ENCODE data around the gene ZNF248. TPM values are rescaled to one million over a fixed set of nuclear protein-coding genes. Genes with fewer than 3 reads are reported as not detected.
"Not testable (repeated sequence)": the region's sequence is repeated elsewhere in the genome, so short reads cannot be mapped to it uniquely, and the experiment has no call there.

Gene ZNF248
- total RNA-seq, 3 donors from 2014 or later (not counting 1 experiment from before 2014, with no cell fraction given): 2.8 to 6.3 (median 5.1) TPM

DNA sequence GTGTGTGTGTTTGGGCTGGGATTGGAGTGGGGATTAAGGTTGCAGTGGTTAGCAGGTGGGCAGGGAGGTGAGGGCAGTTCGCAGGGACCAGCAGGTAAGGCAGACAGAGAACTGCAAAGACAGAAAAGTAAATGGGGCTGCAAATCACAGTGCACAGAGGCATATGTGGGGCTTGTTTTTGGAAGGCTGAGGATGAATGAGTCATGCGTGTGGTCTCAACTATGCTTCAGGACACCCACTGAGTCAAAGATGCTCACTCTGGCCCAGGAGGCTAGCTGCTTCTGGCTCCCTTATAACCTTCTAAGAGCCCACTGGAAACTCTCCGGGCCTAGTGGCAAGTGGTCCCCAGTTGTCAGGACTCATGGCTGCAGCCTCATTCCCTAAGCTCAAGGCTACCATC, 118.2 kb downstream of the ZNF248 start:
- H3K27me3 ChIP-seq (ENCODE audit: control insufficient read depth, insufficient read depth, low read length): no peaks in the 10 kb centered on the region
- no peaks in the 10 kb centered on the region for H3K36me3 ChIP-seq (ENCODE audit: control insufficient read depth, insufficient read depth, low read length)
- intact Hi-C loops (cut with micrococcal nuclease): no loop called here
- H3K9me3 ChIP-seq (ENCODE audit: control insufficient read depth, insufficient read depth, low read length): peaks cover 22% of the 10 kb centered on the region
- ATAC-seq (no peak), DNase-seq (no peak)
- H3K27ac Mint-ChIP-seq: no peak overlapping the region
- no peak overlapping the region for H3K4me3 Mint-ChIP-seq
- no peak for TF ChIP-seq CTCF (IDR thresholded peaks at IDR 0.05)
- no peaks in the 10 kb centered on the region for H3K27me3 Mint-ChIP-seq (ENCODE audit: low read depth in 2 of 2)
- H3K4me3 ChIP-seq (ENCODE audit: low read length): no peak overlapping the region
- no peaks in the 10 kb centered on the region for H3K4me1 ChIP-seq (ENCODE audit: control insufficient read depth, insufficient read depth, low read length)
- H3K36me3 Mint-ChIP-seq: no peaks in the 10 kb centered on the region
- WGBS (ENCODE audit: insufficient coverage): 81% methylated on average over 3 of the region's 3 CpGs
- H3K4me1 Mint-ChIP-seq: no peaks in the 10 kb centered on the region
- H3K27ac ChIP-seq (ENCODE audit: low read length): no peak overlapping the region
- peaks cover 2 to 6% of the 10 kb centered on the region in 2 donors for H3K9me3 Mint-ChIP-seq

DNA sequence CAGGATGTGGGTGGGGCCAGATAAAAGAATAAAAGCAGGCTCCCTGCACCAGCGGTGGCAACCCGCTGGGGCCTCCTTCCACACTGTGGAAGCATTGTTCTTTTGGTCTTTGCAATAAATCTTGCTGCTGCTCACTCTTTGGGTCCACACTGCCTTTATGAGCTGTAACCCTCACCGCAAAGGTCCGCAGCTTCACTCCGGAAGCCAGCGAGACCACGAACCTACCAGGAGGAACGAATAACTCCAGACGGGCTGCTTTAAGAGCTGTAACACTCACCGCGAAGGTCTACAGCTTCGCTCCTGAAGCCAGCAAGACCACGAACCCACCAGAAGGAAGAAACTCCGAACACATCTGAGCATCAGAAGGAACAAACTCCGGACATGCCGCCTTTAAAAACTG, 119.2 kb downstream of the ZNF248 start:
- H3K36me3 ChIP-seq (ENCODE audit: control insufficient read depth, insufficient read depth, low read length); H3K27ac Mint-ChIP-seq; H3K4me1 Mint-ChIP-seq: not testable (repeated sequence)

GRCh38 chr10:37737336-37737735, 120.1 kb downstream of the ZNF248 start:
- H3K4me3 ChIP-seq (ENCODE audit: low read length): no peak overlapping the region
- no peak for TF ChIP-seq CTCF (IDR thresholded peaks at IDR 0.05)
- ATAC-seq: no peak
- peaks cover 22% of the 10 kb centered on the region for H3K9me3 ChIP-seq (ENCODE audit: control insufficient read depth, insufficient read depth, low read length)
- Mint-ChIP-seq H3K4me1 (no peaks in the 10 kb centered on the region), H3K4me3 (no peak overlapping the region), H3K27me3 (ENCODE audit: low read depth in 2 of 2) (no peaks in the 10 kb centered on the region), H3K9me3 (peaks cover 3 to 5% of the 10 kb centered on the region in 2 donors), H3K27ac (no peak overlapping the region), H3K36me3 (no peaks in the 10 kb centered on the region)
- 83% methylated on average over 15 of the region's 15 CpGs for WGBS (ENCODE audit: insufficient coverage)
- intact Hi-C loops (cut with micrococcal nuclease): no loop called here
- no peaks in the 10 kb centered on the region for H3K4me1 ChIP-seq (ENCODE audit: control insufficient read depth, insufficient read depth, low read length)
- no peak overlapping the region for H3K27ac ChIP-seq (ENCODE audit: low read length)
- DNase-seq: no peak
- no peaks in the 10 kb centered on the region for H3K36me3 ChIP-seq (ENCODE audit: control insufficient read depth, insufficient read depth, low read length)
- no peaks in the 10 kb centered on the region for H3K27me3 ChIP-seq (ENCODE audit: control insufficient read depth, insufficient read depth, low read length)

More for the DNA sequence above, 119.2 kb downstream of the ZNF248 start:
- peaks cover 22% of the 10 kb centered on the region for H3K9me3 ChIP-seq (ENCODE audit: control insufficient read depth, insufficient read depth, low read length)
- H3K27me3 Mint-ChIP-seq (ENCODE audit: low read depth in 2 of 2); H3K36me3 Mint-ChIP-seq; H3K4me3 ChIP-seq (ENCODE audit: low read length); H3K27me3 ChIP-seq (ENCODE audit: control insufficient read depth, insufficient read depth, low read length); ATAC-seq; DNase-seq; intact Hi-C loops (cut with micrococcal nuclease); H3K27ac ChIP-seq (ENCODE audit: low read length); H3K4me3 Mint-ChIP-seq; H3K9me3 Mint-ChIP-seq; H3K4me1 ChIP-seq (ENCODE audit: control insufficient read depth, insufficient read depth, low read length): not testable (repeated sequence)
- 87% methylated on average over 16 of the region's 16 CpGs for WGBS (ENCODE audit: insufficient coverage)

GRCh38 chr10:37736120-37736519, 121.3 kb downstream of the ZNF248 start:
- Histone ChIP-seq H3K27me3 (ENCODE audit: control insufficient read depth, insufficient read depth, low read length) (no peaks in the 10 kb centered on the region), H3K36me3 (ENCODE audit: control insufficient read depth, insufficient read depth, low read length) (no peaks in the 10 kb centered on the region), H3K27ac (ENCODE audit: low read length) (no peak overlapping the region), H3K9me3 (ENCODE audit: control insufficient read depth, insufficient read depth, low read length) (peaks cover 20% of the 10 kb centered on the region), H3K4me3 (ENCODE audit: low read length) (no peak overlapping the region), H3K4me1 (ENCODE audit: control insufficient read depth, insufficient read depth, low read length) (no peaks in the 10 kb centered on the region)
- no peak for TF ChIP-seq CTCF (IDR thresholded peaks at IDR 0.05)
- WGBS (ENCODE audit: insufficient coverage): 58% methylated on average over 1 of the region's 1 CpG
- no peaks in the 10 kb centered on the region for H3K27me3 Mint-ChIP-seq (ENCODE audit: low read depth in 2 of 2)
- no peak for ATAC-seq
- intact Hi-C loops (cut with micrococcal nuclease): no loop called here
- no peak overlapping the region for H3K4me3 Mint-ChIP-seq
- no peaks in the 10 kb centered on the region for H3K4me1 Mint-ChIP-seq
- H3K36me3 Mint-ChIP-seq: no peaks in the 10 kb centered on the region
- H3K27ac Mint-ChIP-seq: no peak overlapping the region
- DNase-seq: no peak
- peaks cover 7 to 9% of the 10 kb centered on the region in 2 donors for H3K9me3 Mint-ChIP-seq
